K562 (cell line): ENCODE measurements around the gene COPS6. TPM values are rescaled to one million over a fixed set of nuclear protein-coding genes. Genes with fewer than 3 reads are reported as not detected.

ENCODE experiments used
- CREB3 ChIP-seq: fragments of 450-650 bp; conservative IDR thresholded peaks from 2 replicates; pipeline ENCODE4 v1.6.1; 2016; ENCODE audit warnings: missing genetic modification characterization, low read depth, mild to moderate bottlenecking, missing compliant biosample characterization, moderate library complexity
- ELK1 ChIP-seq: sonication (generic); formaldehyde crosslinking; IDR thresholded peaks from 2 replicates; pipeline ENCODE4 v1.8.1; 2022; ENCODE audit warnings: missing genetic modification reagents
- ETV6 ChIP-seq, 3 experiments: fragments of 150-350 bp in 1 of 3; sonication (generic) in 1 of 3; formaldehyde crosslinking in 1 of 3; IDR thresholded peaks; 2 replicates each; pipeline versions ENCODE4 v1.6.1 to v1.8.0; 2014 to 2022; ENCODE audit warnings: borderline replicate concordance in 2 of 3, low read depth in 2 of 3, antibody characterized with exemption in 1 of 3, low read length in 1 of 3, mild to moderate bottlenecking in 1 of 3, missing genetic modification reagents in 1 of 3
- FIP1L1 ChIP-seq: fragments of 200-400 bp; formaldehyde crosslinking; IDR thresholded peaks from 2 replicates; pipeline ENCODE4 v1.6.1; 2018; ENCODE audit warnings: mild to moderate bottlenecking, low read depth, low read length; ENCODE audit not compliant: poor library complexity, severe bottlenecking
- FOXA3 ChIP-seq, 2 experiments: fragments of 450-650 bp in 1 of 2; sonication (generic) in 1 of 2; formaldehyde crosslinking; IDR thresholded peaks in 1 of 2; conservative IDR thresholded peaks in 1 of 2; 2 replicates each; pipeline versions ENCODE4 v1.4.0 to v1.8.0; 2020 to 2022; ENCODE audit warnings: mild to moderate bottlenecking in 2 of 2, missing genetic modification reagents in 1 of 2
- GTF2F1 ChIP-seq: IDR thresholded peaks from 2 replicates; pipeline ENCODE4 v1.6.1; 2011; ENCODE audit warnings: low read depth, low read length, improper control_type of control experiment
- HMGN3 ChIP-seq: IDR thresholded peaks from 2 replicates; pipeline ENCODE4 v1.6.1; 2011; ENCODE audit warnings: borderline replicate concordance, low read depth, mild to moderate bottlenecking, mixed read lengths, low read length; ENCODE audit not compliant: insufficient read length; ENCODE audit errors: extremely low read depth
- MITF ChIP-seq: IDR thresholded peaks from 2 replicates; pipeline ENCODE4 v1.6.1; 2014; ENCODE audit warnings: antibody characterized with exemption
- MTA3 ChIP-seq: fragments of 450-650 bp; formaldehyde crosslinking; IDR thresholded peaks from 2 replicates; pipeline ENCODE4 v1.6.1; 2017; ENCODE audit warnings: mild to moderate bottlenecking, borderline replicate concordance
- NR2C1 ChIP-seq, 2 experiments: fragments of 450-650 bp; IDR thresholded peaks; 2 replicates each; pipeline ENCODE4 v1.6.1; 2017; ENCODE audit warnings: mild to moderate bottlenecking in 2 of 2, antibody characterized with exemption in 1 of 2, inconsistent platforms in 1 of 2, missing compliant biosample characterization in 1 of 2, missing genetic modification characterization in 1 of 2
- SMAD3 ChIP-seq: fragments of 450-650 bp; formaldehyde crosslinking; conservative IDR thresholded peaks from 2 replicates; pipeline ENCODE4 v1.4.0; 2020; ENCODE audit warnings: mild to moderate bottlenecking
- SRF ChIP-seq, 2 experiments: fragments of 250-450, 450-650 bp in 1 of 2; sonication (Bioruptor Pico) in 1 of 2; sonication (generic) in 1 of 2; formaldehyde crosslinking; IDR thresholded peaks; 2 replicates each; pipeline versions ENCODE4 v1.5.0 to v1.5.1; 2020 to 2022; ENCODE audit warnings: mild to moderate bottlenecking in 1 of 2, missing genetic modification reagents in 1 of 2
- TEAD1 ChIP-seq, 2 experiments: fragments of 450-650 bp in 1 of 2; sonication (generic) in 1 of 2; formaldehyde crosslinking; IDR thresholded peaks; 2 replicates each; pipeline versions ENCODE4 v1.4.0 to v1.8.0; 2020 to 2022; ENCODE audit warnings: mild to moderate bottlenecking in 2 of 2, missing genetic modification reagents in 1 of 2
- THRB ChIP-seq: fragments of 450-650 bp; formaldehyde crosslinking; conservative IDR thresholded peaks from 2 replicates; pipeline ENCODE4 v1.4.0; 2022; ENCODE audit warnings: mild to moderate bottlenecking, missing genetic modification characterization
- ZNF134 ChIP-seq: fragments of 250-450 bp; sonication (Bioruptor Pico); conservative IDR thresholded peaks from 2 replicates; pipeline ENCODE4 v1.4.0; 2020
- ZNF280A ChIP-seq: fragments of 450-650 bp; IDR thresholded peaks from 2 replicates; pipeline ENCODE4 v1.6.1; 2018; ENCODE audit warnings: mild to moderate bottlenecking, low read depth; ENCODE audit not compliant: partially characterized antibody
- ZNF551 ChIP-seq: fragments of 250-450 bp; sonication (Bioruptor Pico); IDR thresholded peaks from 2 replicates; pipeline ENCODE4 v1.5.0; 2021; ENCODE audit warnings: mild to moderate bottlenecking, moderate library complexity
- polyA plus RNA-seq, 8 experiments: library from polyadenylated mRNA; depleted of rRNA in 4 of 8; stranded (reverse) in 5 of 8; unstranded in 3 of 8; fragments of >200 nt; fragmentation: Nextera tagmentation in 2 of 8; fragmentation: Illumina TruSeq in 1 of 8; extraction: Ambion mirVana in 2 of 8; extraction: Trizol in 1 of 8; gene quantifications; 2 replicates each; pipeline versions ENCODE4 v1.2.1 to v1.2.3, GENCODE V29; 2011 to 2014; ENCODE audit warnings: inconsistent platforms in 1 of 8, missing spikeins in 1 of 8
- total RNA-seq, 7 experiments: library from RNA; depleted of rRNA in 6 of 7; stranded (reverse); fragments of >200 nt in 6 of 7; fragmentation: Illumina TruSeq in 2 of 7; extraction: Trizol in 2 of 7; gene quantifications; 2 replicates each; pipeline versions ENCODE4 v1.2.1 to v1.2.3, GENCODE V29; 2011 to 2021; ENCODE audit warnings: low replicate concordance in 1 of 7

COPS6 gene
- total and polyA plus RNA-seq, 9 of the 15 experiments (the other 6 are each of a cell fraction or from before 2014, with no cell fraction given) = 63.0 to 331 (median 168) TPM

- peak; percentile 75 for TF ChIP-seq FIP1L1
- peak; percentile 88 for TF ChIP-seq HMGN3
- peak; percentile 98 for TF ChIP-seq MTA3
- no peak for TF ChIP-seq ELK1 (CRISPR knock-in tag)
- peak in 1 of 2 experiments; percentile 95; a peak in 2 of 4 replicates for TF ChIP-seq TEAD1 (CRISPR knock-in tag; IDR thresholded peaks at IDR 0.05)
- TF ChIP-seq MITF = 0 out of 2 replicates have a peak, but pooled peaks have one; percentile 28
- peak; percentile 67; the same call in 1 of the 2 replicates for TF ChIP-seq GTF2F1
- peak; percentile 71 for TF ChIP-seq SMAD3 (CRISPR knock-in tag)
- peak; percentile 30 to 83; a peak in 2 of 4 replicates for TF ChIP-seq FOXA3 (CRISPR knock-in tag; conservative IDR thresholded peaks at IDR 0.05 in 1 of 2, IDR thresholded peaks at IDR 0.05 in 1 of 2)
- no peak for TF ChIP-seq ZNF551 (CRISPR knock-in tag)
- TF ChIP-seq NR2C1 (IDR thresholded peaks at IDR 0.05) = no peak
- peak; percentile 37; the same call in 1 of the 2 replicates for TF ChIP-seq NR2C1 (tag; IDR thresholded peaks at IDR 0.05)
- no peak for TF ChIP-seq ETV6 (IDR thresholded peaks at IDR 0.05; ENCODE audit: borderline replicate concordance in 1 of 2, low read depth in 2 of 2, low read length in 1 of 2)
- TF ChIP-seq ETV6 (CRISPR knock-in tag; IDR thresholded peaks at IDR 0.05; ENCODE audit: borderline replicate concordance) = peak; percentile 97; the same call in 1 of the 2 replicates
- 0 out of 2 replicates have a peak, but pooled peaks have one; percentile 22 for TF ChIP-seq ZNF134 (CRISPR knock-in tag)
- TF ChIP-seq SRF (CRISPR knock-in tag; IDR thresholded peaks at IDR 0.05) = peak in 1 of 2 experiments; percentile 68; a peak in 2 of 4 replicates
- no peak for TF ChIP-seq THRB (CRISPR knock-in tag)
- TF ChIP-seq CREB3 (tag) = peak; percentile 92
- TF ChIP-seq ZNF280A = no peak
These were observed at the start of gene COPS6 (continued) for GRCh38 chr7:100088621-100089457.
